Measurements from ENCODE around the gene RGL1.

GRCh38 chr1:183871601-183872000, 66.7 kb downstream of the RGL1 start:
- no peak for TF ChIP-seq CTCF (conservative IDR thresholded peaks at IDR 0.05; ENCODE audit: low read length)
- no peak for TF ChIP-seq EZH2phosphoT487 (IDR thresholded peaks at IDR 0.05; ENCODE audit: borderline replicate concordance)
